ENCODE results near the gene MPZL1. TPM values are rescaled to one million over a fixed set of nuclear protein-coding genes. Genes with fewer than 3 reads are reported as not detected.

MPZL1 gene
- total and polyA plus RNA-seq, 5 donors, result 20.4 to 73.7 (median 58.5) TPM

- Histone ChIP-seq H3K27ac (ENCODE audit: low read length) (no peak overlapping the region), H3K4me1 (ENCODE audit: control insufficient read depth, insufficient read depth, low read length) (peaks cover 5% of the 10 kb centered on the region), H3K4me3 (ENCODE audit: low read length) (no peak overlapping the region), H3K27me3 (ENCODE audit: control insufficient read depth, insufficient read depth) (no peaks in the 10 kb centered on the region), H3K9me3 (ENCODE audit: control insufficient read depth, low read length) (no peaks in the 10 kb centered on the region)
- ATAC-seq (no peak), DNase-seq (no peak)
- intact Hi-C loops (cut with DNase I), result no loop called here
- 75% methylated on average over 1 of the region's 1 CpG for WGBS
Measured at GRCh38 chr1:167751676-167752075, 29.9 kb downstream of the MPZL1 start.

- ATAC-seq (no peak), DNase-seq (no peak)
- Histone ChIP-seq H3K4me1 (ENCODE audit: control insufficient read depth, insufficient read depth, low read length) (peaks cover 6% of the 10 kb centered on the region), H3K27me3 (ENCODE audit: control insufficient read depth, insufficient read depth) (no peaks in the 10 kb centered on the region), H3K4me3 (ENCODE audit: low read length) (no peak overlapping the region), H3K9me3 (ENCODE audit: control insufficient read depth, low read length) (no peaks in the 10 kb centered on the region), H3K27ac (ENCODE audit: low read length) (no peak overlapping the region)
- intact Hi-C loops (cut with DNase I), result no loop called here
Measured at GRCh38 chr1:167752219-167752985, 30.6 kb downstream of the MPZL1 start.

GRCh38 chr1:167755654-167756053 lies 33.9 kb downstream of the MPZL1 start:
- H3K4me3 ChIP-seq (ENCODE audit: low read length), result no peak overlapping the region
- DNase-seq (no peak), ATAC-seq (no peak)
- no peaks in the 10 kb centered on the region for H3K9me3 ChIP-seq (ENCODE audit: control insufficient read depth, low read length)
- no peaks in the 10 kb centered on the region for H3K27me3 ChIP-seq (ENCODE audit: control insufficient read depth, insufficient read depth)
- H3K27ac ChIP-seq (ENCODE audit: low read length), result no peak overlapping the region
- intact Hi-C loops (cut with DNase I), result no loop called here
- 56% methylated on average over 3 of the region's 3 CpGs for WGBS
- peaks cover 6% of the 10 kb centered on the region for H3K4me1 ChIP-seq (ENCODE audit: control insufficient read depth, insufficient read depth, low read length)

GRCh38 chr1:167756730-167757405 lies 35.1 kb downstream of the MPZL1 start:
- WGBS, result 29% methylated on average over 7 of the region's 7 CpGs
- intact Hi-C loops (cut with DNase I), result no loop called here
- ATAC-seq, result peak; percentile 85 to 92
- no peaks in the 10 kb centered on the region for H3K27me3 ChIP-seq (ENCODE audit: control insufficient read depth, insufficient read depth)
- no peaks in the 10 kb centered on the region for H3K9me3 ChIP-seq (ENCODE audit: control insufficient read depth, low read length)
- peaks cover 8% of the 10 kb centered on the region for H3K4me1 ChIP-seq (ENCODE audit: control insufficient read depth, insufficient read depth, low read length)
- no peak overlapping the region for H3K4me3 ChIP-seq (ENCODE audit: low read length)
- peak overlapping the region; percentile 28 for H3K27ac ChIP-seq (ENCODE audit: low read length)
- DNase-seq, result peak; percentile 41 to 59 (median 54)

- H3K9me3 ChIP-seq (ENCODE audit: control insufficient read depth, low read length), result no peaks in the 10 kb centered on the region
- peak in 1 of 2 donors; percentile 28 for ATAC-seq
- intact Hi-C loops (cut with DNase I), result no loop called here
- H3K4me1 ChIP-seq (ENCODE audit: control insufficient read depth, insufficient read depth, low read length), result peaks cover 7% of the 10 kb centered on the region
- H3K4me3 ChIP-seq (ENCODE audit: low read length), result no peak overlapping the region
- no peak overlapping the region for H3K27ac ChIP-seq (ENCODE audit: low read length)
- no peaks in the 10 kb centered on the region for H3K27me3 ChIP-seq (ENCODE audit: control insufficient read depth, insufficient read depth)
- 93% methylated on average over 4 of the region's 4 CpGs for WGBS
- no peak for DNase-seq
Measured at GRCh38 chr1:167757433-167758309, 35.9 kb downstream of the MPZL1 start.

- Histone ChIP-seq H3K4me3 (ENCODE audit: low read length) (no peak overlapping the region), H3K27ac (ENCODE audit: low read length) (no peak overlapping the region), H3K27me3 (ENCODE audit: control insufficient read depth, insufficient read depth) (no peaks in the 10 kb centered on the region), H3K9me3 (ENCODE audit: control insufficient read depth, low read length) (no peaks in the 10 kb centered on the region), H3K4me1 (ENCODE audit: control insufficient read depth, insufficient read depth, low read length) (peaks cover 4% of the 10 kb centered on the region)
- ATAC-seq, result no peak
- no peak for DNase-seq
- WGBS, result 48% methylated on average over 2 of the region's 2 CpGs
- intact Hi-C loops (cut with DNase I), result no loop called here
Measured at GRCh38 chr1:167761400-167761799, 39.6 kb downstream of the MPZL1 start.

GRCh38 chr1:167762061-167762746 lies 40.4 kb downstream of the MPZL1 start:
- 99% methylated on average over 8 of the region's 8 CpGs for WGBS
- H3K4me3 ChIP-seq (ENCODE audit: low read length), result no peak overlapping the region
- ATAC-seq, result no peak

GRCh38 chr1:167763525-167764220 lies 41.9 kb downstream of the MPZL1 start:
- WGBS, result 45% methylated on average over 5 of the region's 5 CpGs
- no peak overlapping the region for H3K4me3 ChIP-seq (ENCODE audit: low read length)
- H3K27me3 ChIP-seq (ENCODE audit: control insufficient read depth, insufficient read depth), result no peaks in the 10 kb centered on the region
- DNase-seq (no peak), ATAC-seq (peak; percentile 65 to 81)
- H3K9me3 ChIP-seq (ENCODE audit: control insufficient read depth, low read length), result no peaks in the 10 kb centered on the region
- H3K27ac ChIP-seq (ENCODE audit: low read length), result no peak overlapping the region
- intact Hi-C loops (cut with DNase I), result no loop called here
- peaks cover 2% of the 10 kb centered on the region for H3K4me1 ChIP-seq (ENCODE audit: control insufficient read depth, insufficient read depth, low read length)

More at GRCh38 chr1:167762061-167762746, 40.4 kb downstream of the MPZL1 start:
- Histone ChIP-seq H3K27me3 (ENCODE audit: control insufficient read depth, insufficient read depth) (no peaks in the 10 kb centered on the region), H3K9me3 (ENCODE audit: control insufficient read depth, low read length) (no peaks in the 10 kb centered on the region), H3K27ac (ENCODE audit: low read length) (no peak overlapping the region), H3K4me1 (ENCODE audit: control insufficient read depth, insufficient read depth, low read length) (peaks cover 2% of the 10 kb centered on the region)
- intact Hi-C loops (cut with DNase I), result no loop called here
- DNase-seq, result no peak

- intact Hi-C loops (cut with DNase I), result no loop called here
Measured at GRCh38 chr1:167764458-167765330, 42.9 kb downstream of the MPZL1 start.

More at GRCh38 chr1:167764458-167765330, 42.9 kb downstream of the MPZL1 start:
- no peak for ATAC-seq
- Histone ChIP-seq H3K27ac (ENCODE audit: low read length) (no peak overlapping the region), H3K4me3 (ENCODE audit: low read length) (no peak overlapping the region), H3K27me3 (ENCODE audit: control insufficient read depth, insufficient read depth) (no peaks in the 10 kb centered on the region), H3K4me1 (ENCODE audit: control insufficient read depth, insufficient read depth, low read length) (peaks cover 2% of the 10 kb centered on the region), H3K9me3 (ENCODE audit: control insufficient read depth, low read length) (no peaks in the 10 kb centered on the region)
- DNase-seq, result no peak
- WGBS, result 89% methylated on average over 5 of the region's 5 CpGs

All from right cardiac atrium (tissue), 5 donors.